Measurements from ENCODE around the gene GATM.
"Not testable (repeated sequence)": the region's sequence is repeated elsewhere in the genome, so short reads cannot be mapped to it uniquely, and the experiment has no call there.

GATM gene

GRCh38 chr15:45387380-45388007, 9.2 kb upstream of the GATM start:
- DNase-seq: no peak

GRCh38 chr15:45386974-45387373, 8.6 kb upstream of the GATM start:
- DNase-seq: no peak

GRCh38 chr15:45386420-45386819, 8.1 kb upstream of the GATM start:
- DNase-seq: no peak

GRCh38 chr15:45385590-45385989, 7.2 kb upstream of the GATM start:
- DNase-seq: no peak

GRCh38 chr15:45384700-45385099, 6.4 kb upstream of the GATM start:
- no peak for DNase-seq

GRCh38 chr15:45378913-45379262, 544 bp upstream of the GATM start:
- no peak for DNase-seq

GRCh38 chr15:45377609-45378148, 665 bp downstream of the GATM start:
- DNase-seq: no peak

GRCh38 chr15:45376967-45377608, 1.3 kb downstream of the GATM start:
- no peak for DNase-seq

- DNase-seq: no peak
Observed at GRCh38 chr15:45376300-45376928, 1.9 kb downstream of the GATM start.

- DNase-seq: no peak
Observed at GRCh38 chr15:45375836-45376235, 2.5 kb downstream of the GATM start.

GRCh38 chr15:45373976-45374375, 4.4 kb downstream of the GATM start:
- DNase-seq: no peak

GRCh38 chr15:45372041-45372995, 6.0 kb downstream of the GATM start:
- DNase-seq: no peak

GRCh38 chr15:45371546-45371945, 6.8 kb downstream of the GATM start:
- no peak for DNase-seq

- not testable (repeated sequence) for DNase-seq
Observed at GRCh38 chr15:45370042-45370441, 8.3 kb downstream of the GATM start.

- DNase-seq: not testable (repeated sequence)
Observed at GRCh38 chr15:45367222-45367621, 11.1 kb downstream of the GATM start.

- DNase-seq: no peak
Observed at GRCh38 chr15:45364271-45364670, 14.1 kb downstream of the GATM start.

GRCh38 chr15:45363801-45364200, 14.5 kb downstream of the GATM start:
- DNase-seq: no peak

GRCh38 chr15:45363334-45363733, 15.0 kb downstream of the GATM start:
- DNase-seq: no peak

GRCh38 chr15:45362419-45362818, 15.9 kb downstream of the GATM start:
- DNase-seq: no peak

- DNase-seq: no peak
Observed at GRCh38 chr15:45361878-45362277, 16.5 kb downstream of the GATM start.

- DNase-seq: no peak
Observed at GRCh38 chr15:45355860-45356259, 22.5 kb downstream of the GATM start.

GRCh38 chr15:45354711-45355110, 23.6 kb downstream of the GATM start:
- DNase-seq: no peak

- no peak for DNase-seq
Observed at GRCh38 chr15:45351227-45351626, 27.1 kb downstream of the GATM start.
